ENCODE results near the gene SYNPO. TPM values are rescaled to one million over a fixed set of nuclear protein-coding genes. Genes with fewer than 3 reads are reported as not detected.

Gene SYNPO
- total RNA-seq (2014; rRNA removed; shearing (Covaris generic)) = 4.5 and 5.4 TPM in 2 replicates

DNA sequence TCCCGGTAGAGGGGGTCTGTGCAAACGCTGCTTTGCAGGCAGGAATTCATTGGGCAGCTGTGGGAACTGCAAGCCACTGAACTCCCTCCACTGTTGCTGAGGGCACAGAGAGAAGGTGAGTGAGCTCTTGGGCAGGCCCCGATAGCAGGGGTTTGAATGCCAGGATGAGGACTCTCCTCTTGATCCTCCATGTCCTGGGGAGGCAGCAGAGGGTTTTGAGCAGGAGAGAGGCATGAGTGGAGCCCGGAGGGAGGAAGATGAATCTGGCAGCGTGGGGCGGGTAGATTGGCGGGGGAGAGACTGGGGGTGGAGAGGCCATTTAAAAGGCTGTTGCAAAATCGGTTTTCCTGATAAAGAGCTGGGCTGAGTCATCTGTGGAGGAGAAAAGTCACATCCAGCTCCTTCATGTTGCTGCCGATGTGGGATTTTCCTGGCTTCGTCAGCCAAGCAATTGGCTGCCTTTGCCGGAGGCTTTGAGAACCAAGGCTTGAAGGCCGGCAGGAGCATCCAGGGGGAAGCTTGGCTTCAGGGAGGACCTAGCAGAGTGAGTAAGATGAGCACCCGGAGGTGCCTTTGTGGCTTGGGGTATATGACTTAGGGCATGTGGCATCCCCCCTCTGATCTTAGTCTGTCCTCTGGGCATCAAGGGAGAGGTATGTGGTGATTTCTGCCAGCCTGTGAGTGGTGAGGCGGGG is at the start of gene SYNPO:
TSS of gene SYNPO (plus strand) at position 350 of the 695 bp plus-strand sequence. CDS start 7,616 bp downstream, outside the sequence.
- peak; percentile 98 for DNase-seq (ENCODE audit: low read depth)

DNA sequence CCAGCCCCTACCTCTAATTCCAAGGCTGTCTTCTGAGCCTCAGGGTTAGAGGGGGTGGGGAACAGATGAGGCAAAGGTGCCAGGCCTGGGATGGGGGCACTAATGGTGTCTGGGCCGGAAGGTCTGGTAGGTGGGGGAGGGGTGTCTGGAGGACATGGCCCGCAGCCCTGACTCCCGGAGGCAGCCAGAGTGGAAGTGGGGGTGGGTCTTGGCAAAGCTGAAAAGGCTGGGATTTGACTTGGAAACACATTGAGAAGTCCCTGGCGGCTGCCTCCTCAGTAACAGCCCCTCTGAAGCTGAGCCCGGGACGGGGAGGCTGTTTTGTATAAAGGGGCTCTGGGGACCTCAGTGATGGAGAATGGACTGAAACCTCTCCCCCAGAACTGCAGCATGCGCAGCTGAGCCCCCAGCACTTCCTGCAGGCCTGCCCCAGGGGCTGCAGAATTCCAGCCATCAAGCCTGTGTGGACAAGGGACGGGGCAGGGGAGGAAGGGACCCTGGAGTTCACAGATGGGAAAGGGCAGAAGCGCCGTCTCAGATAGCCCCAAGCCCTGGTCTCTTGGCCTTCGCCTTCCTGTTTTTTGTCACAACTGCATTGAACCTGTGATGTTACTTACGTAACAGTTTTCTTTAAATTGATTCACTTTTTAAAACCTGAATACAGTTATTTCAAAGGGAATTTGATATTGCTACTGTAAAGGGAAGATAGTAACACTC is 49.3 kb upstream of the SYNPO start:
- no peak for DNase-seq (ENCODE audit: low read depth)

- no peak for DNase-seq (ENCODE audit: low read depth)
These were observed 46.9 kb upstream of the SYNPO start for GRCh38 chr5:150593593-150593992.

GRCh38 chr5:150593996-150594395 is 46.5 kb upstream of the SYNPO start:
- DNase-seq (ENCODE audit: low read depth) = no peak

- DNase-seq (ENCODE audit: low read depth) = no peak
These were observed 44.9 kb upstream of the SYNPO start for GRCh38 chr5:150595466-150596031.

DNA sequence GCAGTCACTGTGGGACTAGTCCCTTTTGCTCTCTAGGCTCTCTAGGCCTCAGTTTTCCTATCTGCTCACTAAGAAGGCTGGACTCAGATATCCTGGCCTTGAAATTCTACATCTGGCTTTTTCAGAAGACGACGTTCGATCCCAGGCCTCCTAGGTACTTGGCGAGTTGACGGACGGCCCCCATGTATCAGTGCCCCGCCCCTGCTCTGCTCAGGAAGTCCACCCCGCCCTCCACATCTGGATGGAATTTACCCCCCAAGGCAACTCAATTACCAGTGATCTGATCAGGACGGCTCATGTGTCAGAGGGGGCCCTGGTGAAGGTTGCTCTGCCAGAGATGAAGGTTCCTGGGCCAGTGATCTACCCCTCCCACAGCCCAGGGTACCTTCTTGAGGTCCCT is 44.1 kb upstream of the SYNPO start:
- peak; percentile 45 for DNase-seq (ENCODE audit: low read depth)

DNA sequence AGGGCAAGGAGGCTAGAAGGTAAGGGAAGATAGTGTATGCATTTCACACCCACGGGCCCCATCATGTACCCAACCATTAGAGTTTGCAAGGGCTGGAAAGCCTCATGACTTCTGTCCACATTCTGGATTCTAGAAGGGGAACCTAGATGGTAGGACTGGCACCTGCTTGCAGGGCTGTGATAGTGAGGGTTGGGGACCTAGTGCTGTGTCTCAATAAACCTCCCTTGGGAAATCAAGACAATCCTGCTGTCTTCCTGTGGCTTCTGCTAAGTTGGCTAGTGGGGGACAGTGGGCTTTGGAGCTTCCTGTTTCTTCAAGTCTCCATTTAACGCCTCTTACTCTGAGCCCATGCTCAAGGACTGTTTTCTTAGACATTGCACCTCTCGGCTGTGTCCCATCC is 43.6 kb upstream of the SYNPO start:
- no peak for DNase-seq (ENCODE audit: low read depth)

DNA sequence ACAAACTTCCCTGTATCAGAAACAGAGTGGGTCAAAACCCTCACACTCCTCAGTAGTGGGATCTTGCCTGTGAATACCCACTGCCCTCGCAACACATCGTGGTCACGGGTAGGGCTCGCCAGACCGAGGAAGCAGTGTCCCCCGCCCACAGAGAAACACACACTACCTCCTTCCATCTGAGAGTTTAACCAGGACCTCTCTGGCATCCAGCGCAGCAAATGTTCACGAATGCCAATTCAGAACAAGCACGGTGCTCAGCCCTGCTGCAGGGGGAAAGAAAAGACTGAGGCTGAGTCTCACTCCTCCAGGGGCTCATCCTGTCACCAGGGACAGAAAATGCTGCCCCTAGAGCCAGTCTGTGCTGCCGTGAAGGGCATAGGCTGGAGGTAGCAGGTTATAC is 42.5 kb upstream of the SYNPO start:
- no peak for DNase-seq (ENCODE audit: low read depth)

DNA sequence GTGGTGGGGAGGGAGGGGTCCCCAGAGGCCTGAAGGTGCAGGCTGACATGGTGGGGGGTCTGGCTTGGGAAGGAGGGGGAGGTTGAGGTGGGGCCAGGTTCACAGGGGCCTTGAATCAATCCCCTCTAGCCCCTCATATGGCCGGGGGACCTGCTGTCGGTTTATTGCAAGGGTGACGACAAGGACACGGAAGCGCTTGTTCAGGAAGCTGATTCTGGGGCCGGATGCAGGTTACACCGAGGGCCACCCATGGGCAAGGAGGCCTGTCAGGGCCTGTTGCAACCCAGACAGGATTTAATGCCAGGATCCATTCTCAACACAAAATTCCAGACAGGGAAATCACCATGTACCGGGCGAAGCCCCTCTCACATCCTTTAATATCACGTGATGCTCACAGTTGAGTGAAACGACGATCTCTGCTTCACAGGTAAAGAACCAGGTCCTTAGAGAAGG is 41.6 kb upstream of the SYNPO start:
- DNase-seq (ENCODE audit: low read depth) = no peak

- no peak for DNase-seq (ENCODE audit: low read depth)
These were observed 41.2 kb upstream of the SYNPO start for GRCh38 chr5:150599281-150599680.

GRCh38 chr5:150599917-150600511 is 40.4 kb upstream of the SYNPO start:
- DNase-seq (ENCODE audit: low read depth) = peak; percentile 96

DNA sequence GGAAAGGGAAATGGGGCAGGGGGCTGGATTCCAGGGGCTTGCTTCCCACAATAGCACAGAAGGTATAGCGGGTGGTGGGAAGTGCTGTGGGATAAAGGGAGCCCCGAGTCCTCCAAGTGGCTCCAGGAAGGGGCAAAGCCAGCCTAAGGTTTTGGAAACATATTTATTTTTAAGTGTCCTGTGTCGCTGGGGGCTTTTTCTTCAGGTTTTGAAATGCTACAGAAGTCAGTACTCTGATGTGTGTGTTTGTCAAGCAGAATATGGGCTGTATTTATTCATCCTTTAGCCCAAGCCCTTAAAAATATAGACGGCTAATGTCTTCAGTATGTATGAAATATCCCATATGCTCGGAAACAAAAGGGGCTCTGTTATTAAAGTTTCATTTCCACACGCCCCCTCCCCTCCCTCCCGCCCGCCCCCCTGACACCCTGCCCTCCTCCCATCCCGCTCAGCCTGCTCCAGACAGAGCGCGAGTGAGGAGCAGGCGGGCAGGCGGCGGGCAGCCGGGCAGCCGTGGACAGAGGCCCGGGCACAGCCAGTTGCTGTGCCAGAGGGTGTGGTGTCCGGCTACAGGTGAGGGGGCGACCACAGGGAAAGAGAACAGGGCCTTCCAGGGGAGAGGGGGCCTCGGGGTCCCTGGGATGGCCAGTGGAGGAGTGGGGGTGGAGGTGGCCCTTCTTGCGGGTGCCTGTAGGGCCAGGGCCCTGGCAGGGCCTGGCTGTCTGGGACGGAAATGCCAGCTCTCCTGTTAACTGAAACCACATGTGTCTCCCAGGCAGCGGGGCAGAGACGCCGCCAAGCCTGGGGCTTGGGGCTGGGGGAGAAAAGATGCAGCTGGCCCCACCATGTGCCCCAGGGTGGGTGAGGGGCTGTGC is 39.6 kb upstream of the SYNPO start:
- peak; percentile 62 for DNase-seq (ENCODE audit: low read depth)

DNA sequence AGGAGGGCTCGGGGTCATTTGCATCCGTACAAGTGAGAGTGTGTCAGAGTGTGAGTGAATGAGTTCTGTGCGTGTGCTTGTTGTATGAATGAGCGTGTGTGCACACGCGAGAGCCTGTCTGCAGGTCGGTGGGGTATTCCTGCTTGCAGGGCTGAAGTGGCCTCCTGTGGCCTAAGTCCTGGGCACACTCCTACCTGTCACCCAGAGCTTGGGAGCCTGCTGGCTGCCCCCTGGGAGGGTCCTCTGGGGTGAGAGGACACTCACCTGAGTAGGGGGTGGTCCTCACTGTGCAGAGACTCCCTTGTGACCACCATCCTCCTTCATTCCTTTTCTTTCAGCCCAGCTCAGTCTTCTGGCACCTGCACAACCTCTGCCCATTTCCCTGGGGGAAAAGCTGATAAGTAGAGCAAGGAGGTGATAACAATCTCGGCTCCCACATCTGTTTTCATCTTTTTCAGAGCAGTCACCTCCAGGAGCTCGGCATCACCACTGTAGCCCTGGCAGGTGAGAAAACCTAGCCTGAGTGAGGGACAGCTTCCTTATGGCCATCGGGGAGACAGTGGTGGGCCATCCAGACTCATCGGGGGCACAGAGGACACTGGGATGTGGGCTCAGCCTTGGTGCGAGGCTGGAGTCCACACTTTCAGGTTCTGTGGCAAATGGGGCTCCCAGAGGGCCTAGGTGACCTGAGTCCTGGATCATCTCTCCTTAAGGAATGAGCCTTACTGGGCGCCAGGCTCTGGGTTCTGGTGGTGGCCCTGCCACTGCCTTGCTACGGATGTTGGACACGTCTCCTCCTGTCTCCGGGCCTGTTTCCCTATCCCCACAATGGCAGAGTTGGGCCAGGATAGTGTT is 38.7 kb upstream of the SYNPO start:
- DNase-seq (ENCODE audit: low read depth) = no peak

DNA sequence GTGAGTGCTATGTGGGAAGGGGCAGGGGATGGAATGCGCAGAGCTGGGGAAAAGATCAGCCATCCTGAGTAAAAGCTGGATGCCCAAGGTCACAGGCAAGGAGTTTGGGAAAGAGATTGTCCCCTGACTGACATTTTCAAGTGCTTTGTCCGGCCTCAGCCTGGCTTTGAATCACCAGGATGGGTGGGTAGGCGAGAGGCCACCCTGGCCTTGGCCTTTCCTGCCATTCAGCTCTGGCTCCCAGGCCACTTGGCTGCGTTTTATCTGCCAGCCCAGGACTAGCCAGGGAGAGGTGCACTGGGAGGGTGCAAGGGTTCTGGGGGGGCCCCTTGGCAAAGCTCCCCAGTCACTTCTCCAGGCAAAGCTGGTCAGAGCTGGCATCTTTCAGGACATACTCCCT is 37.4 kb upstream of the SYNPO start:
- DNase-seq (ENCODE audit: low read depth) = no peak

GRCh38 chr5:150603491-150603890 is 37.0 kb upstream of the SYNPO start:
- DNase-seq (ENCODE audit: low read depth) = no peak

DNA sequence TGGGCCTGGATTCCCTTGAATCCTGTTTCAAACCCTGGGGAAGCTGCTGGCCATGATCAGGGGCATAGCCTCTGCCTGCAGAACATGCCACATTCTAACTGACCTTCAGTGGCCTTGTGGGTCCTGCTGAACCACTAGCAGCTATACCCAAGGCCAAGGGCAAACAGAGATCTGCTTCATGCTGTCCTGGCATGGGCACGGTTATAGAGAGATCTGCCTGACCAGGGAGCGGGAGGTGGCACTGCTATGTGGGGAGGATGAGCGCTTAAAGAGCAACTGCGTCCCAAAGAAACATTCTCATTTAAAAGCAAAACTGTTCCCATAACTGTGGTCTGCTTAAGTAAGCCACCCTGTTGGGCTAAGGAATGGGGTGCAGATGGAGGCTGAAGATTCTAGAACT is 36.5 kb upstream of the SYNPO start:
- no peak for DNase-seq (ENCODE audit: low read depth)

- DNase-seq (ENCODE audit: low read depth) = no peak
These were observed 35.5 kb upstream of the SYNPO start for GRCh38 chr5:150604894-150605440.

DNA sequence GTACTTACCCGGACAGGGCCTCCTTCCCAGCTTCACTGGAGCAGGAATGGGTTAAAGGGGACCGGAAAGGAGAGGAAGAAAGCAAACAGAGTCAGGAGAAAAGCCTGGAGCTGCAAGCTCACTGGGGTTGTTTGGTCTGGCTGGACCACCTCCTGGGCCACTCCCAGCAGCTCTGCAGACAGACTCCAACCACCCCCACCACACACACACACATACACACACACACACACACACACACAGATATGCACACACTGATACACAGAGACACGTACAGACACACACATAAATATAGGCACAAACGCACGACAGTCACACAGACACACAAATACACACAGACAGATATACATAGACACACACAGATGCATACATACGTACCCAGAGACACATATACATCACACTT is 34.9 kb upstream of the SYNPO start:
- no peak for DNase-seq (ENCODE audit: low read depth)

DNA sequence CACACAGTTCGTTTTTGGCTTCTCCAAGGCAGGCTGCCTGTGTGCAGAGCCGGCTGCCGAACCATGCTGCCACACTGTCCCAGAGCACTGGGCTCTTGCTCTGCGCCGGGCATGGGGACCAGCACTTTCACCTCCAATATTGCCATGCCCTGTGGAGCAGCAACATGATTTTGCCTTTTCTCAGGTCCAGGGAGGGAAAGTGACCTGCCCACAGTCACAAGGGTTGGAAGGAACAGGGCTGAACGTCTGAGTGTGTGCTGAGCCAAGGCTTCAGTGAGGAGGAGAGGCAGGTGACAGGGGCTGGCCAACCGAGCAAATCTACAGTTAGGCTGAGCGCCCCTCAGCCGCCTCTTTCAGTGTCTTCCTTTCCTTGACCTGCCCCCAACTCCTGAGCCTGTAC is 34.0 kb upstream of the SYNPO start:
- no peak for DNase-seq (ENCODE audit: low read depth)

- no peak for DNase-seq (ENCODE audit: low read depth)
These were observed 33.4 kb upstream of the SYNPO start for GRCh38 chr5:150607105-150607504.

Measured in Daoy (cell line).